HL-60 (cell line): ENCODE measurements around the gene IGFBP7.
"Not testable (repeated sequence)": the region's sequence is repeated elsewhere in the genome, so short reads cannot be mapped to it uniquely, and the experiment has no call there.

Experiments
- CTCF ChIP-seq: IDR thresholded peaks from one replicate; pipeline ENCODE4 v1.5.1; 2011; ENCODE audit warnings: low read length, control low read depth, inconsistent platforms; ENCODE audit not compliant: insufficient read depth
- GABPA ChIP-seq: IDR thresholded peaks from 2 replicates; pipeline ENCODE4 v1.6.1; 2012; ENCODE audit warnings: low read depth
- POLR2AphosphoS5 ChIP-seq: IDR thresholded peaks from 2 replicates; pipeline ENCODE4 v1.6.1; 2012; ENCODE audit warnings: low read depth
- TF ChIP-seq, protein P1 (sequence below): IDR thresholded peaks from 2 replicates; pipeline ENCODE4 v1.6.1; 2012; ENCODE audit warnings: low read depth; ENCODE audit not compliant: insufficient replicate concordance

- TF ChIP-seq CTCF, GABPA, POLR2AphosphoS5: not testable (repeated sequence)
- TF ChIP-seq, protein P1, sequence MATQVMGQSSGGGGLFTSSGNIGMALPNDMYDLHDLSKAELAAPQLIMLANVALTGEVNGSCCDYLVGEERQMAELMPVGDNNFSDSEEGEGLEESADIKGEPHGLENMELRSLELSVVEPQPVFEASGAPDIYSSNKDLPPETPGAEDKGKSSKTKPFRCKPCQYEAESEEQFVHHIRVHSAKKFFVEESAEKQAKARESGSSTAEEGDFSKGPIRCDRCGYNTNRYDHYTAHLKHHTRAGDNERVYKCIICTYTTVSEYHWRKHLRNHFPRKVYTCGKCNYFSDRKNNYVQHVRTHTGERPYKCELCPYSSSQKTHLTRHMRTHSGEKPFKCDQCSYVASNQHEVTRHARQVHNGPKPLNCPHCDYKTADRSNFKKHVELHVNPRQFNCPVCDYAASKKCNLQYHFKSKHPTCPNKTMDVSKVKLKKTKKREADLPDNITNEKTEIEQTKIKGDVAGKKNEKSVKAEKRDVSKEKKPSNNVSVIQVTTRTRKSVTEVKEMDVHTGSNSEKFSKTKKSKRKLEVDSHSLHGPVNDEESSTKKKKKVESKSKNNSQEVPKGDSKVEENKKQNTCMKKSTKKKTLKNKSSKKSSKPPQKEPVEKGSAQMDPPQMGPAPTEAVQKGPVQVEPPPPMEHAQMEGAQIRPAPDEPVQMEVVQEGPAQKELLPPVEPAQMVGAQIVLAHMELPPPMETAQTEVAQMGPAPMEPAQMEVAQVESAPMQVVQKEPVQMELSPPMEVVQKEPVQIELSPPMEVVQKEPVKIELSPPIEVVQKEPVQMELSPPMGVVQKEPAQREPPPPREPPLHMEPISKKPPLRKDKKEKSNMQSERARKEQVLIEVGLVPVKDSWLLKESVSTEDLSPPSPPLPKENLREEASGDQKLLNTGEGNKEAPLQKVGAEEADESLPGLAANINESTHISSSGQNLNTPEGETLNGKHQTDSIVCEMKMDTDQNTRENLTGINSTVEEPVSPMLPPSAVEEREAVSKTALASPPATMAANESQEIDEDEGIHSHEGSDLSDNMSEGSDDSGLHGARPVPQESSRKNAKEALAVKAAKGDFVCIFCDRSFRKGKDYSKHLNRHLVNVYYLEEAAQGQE, result not testable (repeated sequence)
Measured at GRCh38 chr4:57060717-57061067, 49.5 kb downstream of the IGFBP7 start.
